ENCODE results near the gene CPEB3.

DNA sequence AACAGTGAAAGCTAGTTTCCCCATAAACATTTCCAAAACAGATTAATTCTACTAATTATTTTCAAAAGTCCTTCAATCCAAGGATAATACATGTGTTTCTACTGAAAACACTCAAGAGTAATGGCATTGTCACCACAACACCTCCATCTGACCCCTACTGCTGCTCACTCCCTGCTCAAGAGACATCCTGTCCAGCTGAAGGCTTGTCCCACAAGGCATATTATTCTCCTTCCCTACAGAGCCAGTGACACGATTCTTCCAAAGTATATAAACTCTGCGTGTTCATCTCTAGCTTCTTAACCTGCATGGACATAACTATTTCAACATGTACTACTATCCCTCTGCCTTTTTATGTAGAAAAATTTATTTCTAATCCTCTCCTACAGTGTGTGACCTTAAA is 182.1 kb downstream of the CPEB3 start:
- TF ChIP-seq, protein P1, sequence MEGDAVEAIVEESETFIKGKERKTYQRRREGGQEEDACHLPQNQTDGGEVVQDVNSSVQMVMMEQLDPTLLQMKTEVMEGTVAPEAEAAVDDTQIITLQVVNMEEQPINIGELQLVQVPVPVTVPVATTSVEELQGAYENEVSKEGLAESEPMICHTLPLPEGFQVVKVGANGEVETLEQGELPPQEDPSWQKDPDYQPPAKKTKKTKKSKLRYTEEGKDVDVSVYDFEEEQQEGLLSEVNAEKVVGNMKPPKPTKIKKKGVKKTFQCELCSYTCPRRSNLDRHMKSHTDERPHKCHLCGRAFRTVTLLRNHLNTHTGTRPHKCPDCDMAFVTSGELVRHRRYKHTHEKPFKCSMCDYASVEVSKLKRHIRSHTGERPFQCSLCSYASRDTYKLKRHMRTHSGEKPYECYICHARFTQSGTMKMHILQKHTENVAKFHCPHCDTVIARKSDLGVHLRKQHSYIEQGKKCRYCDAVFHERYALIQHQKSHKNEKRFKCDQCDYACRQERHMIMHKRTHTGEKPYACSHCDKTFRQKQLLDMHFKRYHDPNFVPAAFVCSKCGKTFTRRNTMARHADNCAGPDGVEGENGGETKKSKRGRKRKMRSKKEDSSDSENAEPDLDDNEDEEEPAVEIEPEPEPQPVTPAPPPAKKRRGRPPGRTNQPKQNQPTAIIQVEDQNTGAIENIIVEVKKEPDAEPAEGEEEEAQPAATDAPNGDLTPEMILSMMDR (IDR thresholded peaks at IDR 0.05): no peak
- no peak for TF ChIP-seq EZH2 (IDR thresholded peaks at IDR 0.05)
- TF ChIP-seq EZH2phosphoT487 (IDR thresholded peaks at IDR 0.05): no peak

Data from neural progenitor cell (in vitro differentiated cells).